ENCODE results near the gene SPATA45.

- no peak for TF ChIP-seq EZH2 (IDR thresholded peaks at IDR 0.05; ENCODE audit: borderline replicate concordance, insufficient read depth, low read depth, low read length, poor library complexity, severe bottlenecking)
- TF ChIP-seq, protein P1, sequence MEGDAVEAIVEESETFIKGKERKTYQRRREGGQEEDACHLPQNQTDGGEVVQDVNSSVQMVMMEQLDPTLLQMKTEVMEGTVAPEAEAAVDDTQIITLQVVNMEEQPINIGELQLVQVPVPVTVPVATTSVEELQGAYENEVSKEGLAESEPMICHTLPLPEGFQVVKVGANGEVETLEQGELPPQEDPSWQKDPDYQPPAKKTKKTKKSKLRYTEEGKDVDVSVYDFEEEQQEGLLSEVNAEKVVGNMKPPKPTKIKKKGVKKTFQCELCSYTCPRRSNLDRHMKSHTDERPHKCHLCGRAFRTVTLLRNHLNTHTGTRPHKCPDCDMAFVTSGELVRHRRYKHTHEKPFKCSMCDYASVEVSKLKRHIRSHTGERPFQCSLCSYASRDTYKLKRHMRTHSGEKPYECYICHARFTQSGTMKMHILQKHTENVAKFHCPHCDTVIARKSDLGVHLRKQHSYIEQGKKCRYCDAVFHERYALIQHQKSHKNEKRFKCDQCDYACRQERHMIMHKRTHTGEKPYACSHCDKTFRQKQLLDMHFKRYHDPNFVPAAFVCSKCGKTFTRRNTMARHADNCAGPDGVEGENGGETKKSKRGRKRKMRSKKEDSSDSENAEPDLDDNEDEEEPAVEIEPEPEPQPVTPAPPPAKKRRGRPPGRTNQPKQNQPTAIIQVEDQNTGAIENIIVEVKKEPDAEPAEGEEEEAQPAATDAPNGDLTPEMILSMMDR (IDR thresholded peaks at IDR 0.05), result no peak
Observed at GRCh38 chr1:212838145-212838544, 9.3 kb downstream of the SPATA45 start.
